Psoas muscle (tissue), 8 donors: ENCODE data around the gene RBM19. TPM values are rescaled to one million over a fixed set of nuclear protein-coding genes. Genes with fewer than 3 reads are reported as not detected.

Source experiments
- ATAC-seq, 4 donors: fragments of 200-7000 bp; cut with Tn5 transposase; one replicate each; pipeline ENCODE4 v1.9.1; 2020; ENCODE audit warnings: moderate library complexity in 3 of 4, mild to moderate bottlenecking in 2 of 4
- DNase-seq, 2 donors: peaks; one replicate each; pipeline ENCODE4 v3.0.0-alpha.2; 2020
- H3K27ac ChIP-seq: fragments of 200-600 bp; one replicate; pipeline ENCODE4 v1.8.0; 2022
- H3K27me3 ChIP-seq, 3 donors: fragments of 200-600 bp in 1 of 3; one replicate each; pipeline versions ENCODE4 v1.6.1 to v1.8.0; 2013 to 2022; ENCODE audit warnings: low read length in 2 of 3, mild to moderate bottlenecking in 2 of 3, moderate library complexity in 1 of 3; ENCODE audit not compliant: insufficient read depth in 3 of 3
- H3K36me3 ChIP-seq, 2 donors: fragments of 200-600 bp in 1 of 2; one replicate each; pipeline versions ENCODE4 v1.6.1 to v1.8.0; 2013 to 2022; ENCODE audit warnings: low read depth in 1 of 2, mild to moderate bottlenecking in 1 of 2, moderate library complexity in 1 of 2; ENCODE audit not compliant: insufficient read depth in 1 of 2
- H3K4me1 ChIP-seq: fragments of 200-600 bp; one replicate; pipeline ENCODE4 v1.8.0; 2022
- H3K4me3 ChIP-seq: fragments of 200-600 bp; one replicate; pipeline ENCODE4 v1.8.0; 2022; ENCODE audit warnings: mild to moderate bottlenecking
- H3K9me3 ChIP-seq: fragments of 200-600 bp; one replicate; pipeline ENCODE4 v1.8.0; 2022
- WGBS, 3 donors: extraction: QIAGEN DNeasy Blood & Tissue Kit; methylation state at CpG; one replicate each; pipeline versions ENCODE4 v1.1.6 to v1.1.7; 2013; 5-methylcytosine and 5-hydroxymethylcytosine counted together
- intact Hi-C, 2 donors: fragments of 100-400 bp; cut with DNase I; formaldehyde crosslinking; loops; one replicate each; pipeline versions ENCODE4 v1.11.0 to v1.14.2; 2022
- polyA plus RNA-seq, 3 donors: library from polyadenylated mRNA; stranded (reverse); fragments of 200-250 nt; gene quantifications; one replicate each; pipeline ENCODE4 v1.2.3, GENCODE V29; 2013
- total RNA-seq, 4 donors: library from RNA; stranded (reverse); fragmentation: NEBNext Ultra II Directional in 2 of 4; extraction: Animal tissue kit (Norgen Biotek cat#: 25700) in 2 of 4; gene quantifications; one replicate each; pipeline versions ENCODE4 v1.2.1 to v1.2.4, GENCODE V29; 2021 to 2023
- TF ChIP-seq, protein P1 (sequence below): fragments of 200-600 bp; IDR thresholded peaks from one replicate; pipeline ENCODE4 v1.8.0; 2022; ENCODE audit warnings: antibody characterized with exemption
- donor health status: healthy with polysubstance abuse.
- donor health status: DM: no; HTN: no; CAD: no; lungs with moderate emphysema.
- donor health status: Bipolar disorder and iron deficiency.
- donor health status: healthy.
- donor health status: DM: yes; HTN: yes; CAD: no.
- donor health status: DM: no; HTN: no; CAD: no.
- donor health status: DM: no; HTN: no; CAD: no.
- donor health status: DM: yes; HTN: yes; CAD: no.

RBM19 gene
- total and polyA plus RNA-seq, 7 donors, result 14.2 to 59.4 (median 25.7) TPM

DNA sequence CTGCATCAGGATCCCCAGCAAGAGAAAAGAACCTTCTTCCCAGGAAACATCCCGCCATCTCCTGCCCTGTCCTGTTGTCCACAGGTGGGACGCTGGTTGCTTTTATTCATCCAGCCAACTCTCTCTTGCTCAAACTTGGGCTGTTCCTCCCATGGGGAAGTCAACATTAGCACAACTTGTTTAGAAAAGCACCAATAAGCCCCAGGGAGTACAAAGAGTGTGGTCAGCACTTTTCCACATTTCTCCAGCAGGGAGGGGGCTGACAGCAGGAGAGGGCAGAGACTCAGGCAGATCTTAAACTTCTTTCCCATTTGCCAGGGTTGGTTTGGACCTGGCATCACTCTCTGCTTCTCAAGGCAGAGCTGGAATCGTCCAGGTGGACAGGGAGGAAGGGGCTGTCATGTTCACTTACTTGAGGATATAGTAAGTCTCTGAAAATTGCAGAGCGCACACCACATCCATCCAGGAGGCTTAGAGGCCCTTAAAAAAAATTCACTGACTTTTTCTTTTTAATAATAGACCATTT, 74.9 kb downstream of the RBM19 start:
- ATAC-seq (no peak), DNase-seq (no peak)
- 89 to 98% (median 95%) methylated on average over 4 of the region's 4 CpGs for WGBS, 3 donors
- intact Hi-C loops, result no loop called here
- Histone ChIP-seq H3K4me3 (no peak overlapping the region), H3K36me3 (peaks cover 0 to 7% of the 10 kb centered on the region in 2 donors), H3K9me3 (no peaks in the 10 kb centered on the region), H3K4me1 (no peaks in the 10 kb centered on the region), H3K27me3 (no peaks in the 10 kb centered on the region), H3K27ac (no peak overlapping the region)
- TF ChIP-seq, protein P1, sequence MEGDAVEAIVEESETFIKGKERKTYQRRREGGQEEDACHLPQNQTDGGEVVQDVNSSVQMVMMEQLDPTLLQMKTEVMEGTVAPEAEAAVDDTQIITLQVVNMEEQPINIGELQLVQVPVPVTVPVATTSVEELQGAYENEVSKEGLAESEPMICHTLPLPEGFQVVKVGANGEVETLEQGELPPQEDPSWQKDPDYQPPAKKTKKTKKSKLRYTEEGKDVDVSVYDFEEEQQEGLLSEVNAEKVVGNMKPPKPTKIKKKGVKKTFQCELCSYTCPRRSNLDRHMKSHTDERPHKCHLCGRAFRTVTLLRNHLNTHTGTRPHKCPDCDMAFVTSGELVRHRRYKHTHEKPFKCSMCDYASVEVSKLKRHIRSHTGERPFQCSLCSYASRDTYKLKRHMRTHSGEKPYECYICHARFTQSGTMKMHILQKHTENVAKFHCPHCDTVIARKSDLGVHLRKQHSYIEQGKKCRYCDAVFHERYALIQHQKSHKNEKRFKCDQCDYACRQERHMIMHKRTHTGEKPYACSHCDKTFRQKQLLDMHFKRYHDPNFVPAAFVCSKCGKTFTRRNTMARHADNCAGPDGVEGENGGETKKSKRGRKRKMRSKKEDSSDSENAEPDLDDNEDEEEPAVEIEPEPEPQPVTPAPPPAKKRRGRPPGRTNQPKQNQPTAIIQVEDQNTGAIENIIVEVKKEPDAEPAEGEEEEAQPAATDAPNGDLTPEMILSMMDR, result no peak

DNA sequence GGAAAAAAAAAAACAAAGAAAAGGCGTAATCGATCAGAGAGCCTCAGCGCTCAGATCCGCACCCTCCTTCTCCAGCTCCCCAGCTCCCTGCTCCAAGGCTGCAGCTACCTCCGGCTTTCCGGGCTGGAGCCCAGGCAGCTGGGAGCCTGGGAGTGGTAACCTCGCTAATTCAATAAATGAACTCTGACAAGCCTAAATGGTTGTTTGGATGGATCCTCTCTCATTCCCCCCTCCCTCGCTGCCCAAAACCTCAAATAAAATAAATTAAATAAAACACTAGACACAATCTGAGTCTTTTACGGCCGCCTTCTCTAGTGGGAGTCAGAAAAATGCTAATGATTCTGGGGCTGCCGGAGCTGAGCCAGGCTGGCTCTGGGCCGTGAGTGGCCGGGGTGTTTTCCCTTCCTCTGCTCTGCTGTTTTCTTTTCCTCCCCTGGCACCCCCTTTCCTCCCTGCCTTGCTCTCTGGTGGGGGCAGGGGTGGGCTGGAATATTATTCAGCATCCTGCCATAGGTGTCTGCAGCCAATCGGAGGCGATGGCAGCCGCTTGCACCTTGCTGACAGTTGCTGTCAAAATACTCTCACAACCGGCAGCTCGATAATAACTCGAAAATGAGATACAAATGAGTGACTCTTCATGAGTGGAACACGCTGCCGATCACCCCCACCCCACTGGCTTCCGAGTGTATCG, 76.1 kb downstream of the RBM19 start:
- WGBS, 3 donors, result 55 to 74% (median 74%) methylated on average over 23 of the region's 23 CpGs
- no peak for ATAC-seq
- no peak overlapping the region for H3K27ac ChIP-seq
- H3K9me3 ChIP-seq, result no peaks in the 10 kb centered on the region
- intact Hi-C loops, result no loop called here
- H3K4me3 ChIP-seq, result no peak overlapping the region
- no peaks in the 10 kb centered on the region for H3K4me1 ChIP-seq
- H3K36me3 ChIP-seq, result peaks cover 0 to 7% of the 10 kb centered on the region in 2 donors
- TF ChIP-seq, protein P1, result no peak
- no peak for DNase-seq
- H3K27me3 ChIP-seq, result no peaks in the 10 kb centered on the region

DNA sequence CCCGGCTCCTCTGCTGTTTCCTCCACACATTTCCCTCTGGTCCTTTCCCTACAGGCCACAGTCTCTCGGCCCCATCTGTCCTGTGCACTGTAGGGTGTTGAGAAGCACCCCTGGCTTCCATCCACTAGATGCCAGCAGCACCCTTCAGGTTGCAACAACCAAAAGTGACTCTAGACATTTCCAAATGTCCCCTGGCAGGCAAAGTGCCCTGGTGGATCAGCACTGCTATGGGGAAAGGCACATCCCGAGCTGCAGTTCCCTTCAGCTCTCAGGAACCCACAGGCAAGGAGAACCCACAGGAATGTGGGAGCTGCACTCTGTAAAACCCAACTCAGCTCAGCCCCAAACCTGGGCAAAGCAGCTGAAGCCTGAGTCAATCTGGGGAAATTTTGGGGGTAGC, 77.0 kb downstream of the RBM19 start:
- no peak for ATAC-seq
- WGBS, 3 donors, result 81 to 91% (median 90%) methylated on average over 3 of the region's 3 CpGs

DNA sequence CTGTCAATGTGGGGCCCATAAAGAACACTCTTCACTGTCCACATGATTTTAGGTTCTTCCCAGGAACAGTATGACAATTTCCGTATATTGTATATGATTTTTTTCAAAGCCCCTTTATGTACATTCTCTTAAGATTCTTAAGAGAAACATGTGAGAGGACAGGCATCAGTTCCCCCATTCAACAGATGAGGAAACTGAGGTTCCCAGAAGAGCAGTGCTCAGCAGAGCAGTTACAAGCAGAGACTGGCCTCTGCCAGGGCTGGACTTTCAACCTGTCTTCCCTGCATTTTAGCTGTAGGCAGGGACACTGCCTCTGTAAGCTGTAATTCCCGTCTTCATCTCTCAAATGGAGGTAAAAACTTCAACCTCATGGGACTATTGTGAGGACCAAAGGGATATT, 77.7 kb downstream of the RBM19 start:
- no peaks in the 10 kb centered on the region for H3K27me3 ChIP-seq
- DNase-seq (no peak), ATAC-seq (no peak)
- H3K4me3 ChIP-seq, result no peak overlapping the region
- no peaks in the 10 kb centered on the region for H3K4me1 ChIP-seq
- 97 to 100% (median 99%) methylated on average over 2 of the region's 2 CpGs for WGBS, 3 donors
- peaks cover 0 to 7% of the 10 kb centered on the region in 2 donors for H3K36me3 ChIP-seq
- TF ChIP-seq, protein P1, result no peak
- H3K27ac ChIP-seq, result no peak overlapping the region
- intact Hi-C loops, result no loop called here
- no peaks in the 10 kb centered on the region for H3K9me3 ChIP-seq

More for the DNA sequence above, 77.0 kb downstream of the RBM19 start:
- no peaks in the 10 kb centered on the region for H3K9me3 ChIP-seq
- no peak for DNase-seq
- no peaks in the 10 kb centered on the region for H3K27me3 ChIP-seq
- peaks cover 0 to 7% of the 10 kb centered on the region in 2 donors for H3K36me3 ChIP-seq
- intact Hi-C loops, result no loop called here
- no peaks in the 10 kb centered on the region for H3K4me1 ChIP-seq
- TF ChIP-seq, protein P1, result no peak
- no peak overlapping the region for H3K4me3 ChIP-seq
- H3K27ac ChIP-seq, result no peak overlapping the region
